K562 (cell line): ENCODE data around the gene PSMD14. TPM values are rescaled to one million over a fixed set of nuclear protein-coding genes. Genes with fewer than 3 reads are reported as not detected.

Source experiments
- ATAC-seq: fragments of 200-7000 bp; cut with Tn5 transposase; 3 replicates; pipeline ENCODE4 v1.9.1; 2020; ENCODE audit warnings: moderate library complexity
- BruUV-seq: library from RNA; stranded (reverse); fragments of 400-500 nt; replicated peaks from 2 replicates; lab custom pipeline; 2021; lab: Mats Ljungman, UMichigan
- CTCF ChIA-PET: fragments of 300-600 bp; formaldehyde crosslinking; extraction: SDS; loops from one replicate; lab custom pipeline; 2021; ENCODE audit warnings: low intra/inter-chr PET ratio; lab: Yijun Ruan, JAX
- POLR2A ChIA-PET: fragments of 300-600, 350-650 bp; sonication (Branson Sonifier 250); formaldehyde crosslinking; extraction: SDS; loops from one replicate; lab custom pipeline; 2021; ENCODE audit warnings: antibody characterized with exemption, inconsistent platforms; lab: Yijun Ruan, JAX
- DNase-seq, 4 experiments: peaks; one replicate each; pipeline versions ENCODE4 v3.0.0 to v3.0.0-alpha.2; 2011 to 2018; ENCODE audit warnings: low spot score in 3 of 4, mixed read lengths in 3 of 4; ENCODE audit errors: extremely low read depth in 1 of 4
- FAIRE-seq: peaks from 2 replicates; lab custom pipeline; 2011; peaks lifted over from hg19 to GRCh38; lab: Jason Lieb, UNC
- H2AFZ ChIP-seq: 2 replicates; pipeline ENCODE4 v1.6.0; 2011; ENCODE audit warnings: low read depth, low read length, control low read depth, inconsistent platforms
- H3K27ac ChIP-seq: fragments of 200-600 bp; 3 replicates; pipeline ENCODE4 v1.8.0; 2011; ENCODE audit warnings: low read depth, mild to moderate bottlenecking, control low read depth, inconsistent platforms, low read length, moderate library complexity, mixed read lengths; ENCODE audit errors: extremely low read depth
- H3K27me3 ChIP-seq, 2 experiments: fragments of 300-600 bp in 1 of 2; 2 replicates in 1 of 2; 3 replicates in 1 of 2; pipeline versions ENCODE4 v1.6.0 to v1.8.0; 2011; ENCODE audit warnings: inconsistent platforms in 2 of 2, low read length in 2 of 2, mild to moderate bottlenecking in 1 of 2, mixed read lengths in 1 of 2, moderate library complexity in 1 of 2; ENCODE audit not compliant: control insufficient read depth in 2 of 2, insufficient read depth in 2 of 2
- H3K36me3 ChIP-seq: fragments of 300-600 bp; 3 replicates; pipeline ENCODE4 v1.8.0; 2011; ENCODE audit warnings: mild to moderate bottlenecking, low read length, inconsistent platforms; ENCODE audit not compliant: control insufficient read depth, insufficient read depth
- H3K4me1 ChIP-seq, 2 experiments: fragments of 200-600 bp in 1 of 2; replicated peaks in 1 of 2; 2 replicates in 1 of 2; 3 replicates in 1 of 2; pipeline versions ENCODE4 v1.5.1 to v1.8.0; 2011; ENCODE audit warnings: inconsistent platforms in 2 of 2, low read length in 2 of 2, mild to moderate bottlenecking in 1 of 2, mixed read lengths in 1 of 2, moderate library complexity in 1 of 2; ENCODE audit not compliant: control insufficient read depth in 2 of 2, insufficient read depth in 2 of 2
- H3K4me2 ChIP-seq: 2 replicates; pipeline ENCODE4 v1.6.1; 2011; ENCODE audit warnings: low read length, control low read depth, inconsistent platforms, mixed read lengths; ENCODE audit not compliant: insufficient read depth
- H3K4me3 ChIP-seq: fragments of 200-600 bp; sonication (generic), shearing (Covaris generic); 2 replicates; pipeline ENCODE4 v1.5.1; 2016; ENCODE audit warnings: control low read depth, inconsistent platforms
- H3K79me2 ChIP-seq: fragments of 200-600 bp; 3 replicates; pipeline ENCODE4 v1.8.0; 2011; ENCODE audit warnings: low read length, inconsistent platforms; ENCODE audit not compliant: control insufficient read depth, insufficient read depth
- H3K9ac ChIP-seq, 2 experiments: 2 replicates each; pipeline versions ENCODE4 v1.6.0 to v1.6.1; 2011; ENCODE audit warnings: low read depth in 2 of 2, low read length in 2 of 2, control low read depth in 1 of 2, inconsistent platforms in 1 of 2, mild to moderate bottlenecking in 1 of 2, mixed read lengths in 1 of 2; ENCODE audit not compliant: insufficient read depth in 1 of 2
- H3K9me1 ChIP-seq: one replicate; pipeline ENCODE4 v1.6.0; 2011; ENCODE audit warnings: inconsistent platforms, mild to moderate bottlenecking, low read length, moderate library complexity; ENCODE audit not compliant: control insufficient read depth, insufficient read depth
- H3K9me3 ChIP-seq: replicated peaks from 2 replicates; pipeline ENCODE4 v1.5.1; 2011; ENCODE audit warnings: low read depth, low read length, inconsistent platforms; ENCODE audit not compliant: control insufficient read depth, insufficient read depth
- H4K20me1 ChIP-seq: replicated peaks from 2 replicates; pipeline ENCODE4 v1.6.1; 2011; ENCODE audit warnings: low read length, inconsistent platforms, mixed read lengths; ENCODE audit not compliant: control insufficient read depth, insufficient read depth
- DNMT1 ChIP-seq: fragments of 450-650 bp; IDR thresholded peaks from 2 replicates; pipeline ENCODE4 v1.6.1; 2016; ENCODE audit warnings: antibody characterized with exemption, mild to moderate bottlenecking
- GTF2B ChIP-seq: IDR thresholded peaks from 2 replicates; pipeline ENCODE4 v1.6.1; 2011; ENCODE audit not compliant: insufficient read length; ENCODE audit errors: extremely low read depth
- MLLT1 ChIP-seq, 2 experiments: fragments of 450-650 bp; IDR thresholded peaks; 2 replicates each; pipeline ENCODE4 v1.6.1; 2016
- NFYB ChIP-seq: IDR thresholded peaks from 2 replicates; pipeline ENCODE4 v1.6.1; 2011; ENCODE audit warnings: mild to moderate bottlenecking, moderate library complexity; ENCODE audit not compliant: insufficient read length; ENCODE audit errors: extremely low read depth
- NR1H2 ChIP-seq: sonication (generic); formaldehyde crosslinking; IDR thresholded peaks from 2 replicates; pipeline ENCODE4 v1.4.0; 2020; ENCODE audit warnings: mild to moderate bottlenecking, missing genetic modification reagents
- PHF20 ChIP-seq: fragments of 450-650 bp; IDR thresholded peaks from 2 replicates; pipeline ENCODE4 v1.6.1; 2018; ENCODE audit not compliant: partially characterized antibody
- THRAP3 ChIP-seq: fragments of 450-650 bp; IDR thresholded peaks from 2 replicates; pipeline ENCODE4 v1.6.1; 2016; ENCODE audit warnings: mild to moderate bottlenecking, inconsistent platforms, borderline replicate concordance
- TSC22D4 ChIP-seq: fragments of 450-650 bp; IDR thresholded peaks from 2 replicates; pipeline ENCODE4 v1.6.1; 2016; ENCODE audit warnings: missing genetic modification characterization, missing biosample characterization, control low read depth
- ZBTB2 ChIP-seq: fragments of 450-650 bp; IDR thresholded peaks from 2 replicates; pipeline ENCODE4 v1.6.1; 2016; ENCODE audit warnings: antibody characterized with exemption
- ZNF12 ChIP-seq: sonication (generic); formaldehyde crosslinking; IDR thresholded peaks from 2 replicates; pipeline ENCODE4 v1.4.0; 2020; ENCODE audit warnings: mild to moderate bottlenecking, missing genetic modification reagents
- ZNF274 ChIP-seq: IDR thresholded peaks from 2 replicates; pipeline ENCODE4 v1.6.1; 2011; ENCODE audit warnings: low read depth, mild to moderate bottlenecking, low read length, moderate library complexity, borderline replicate concordance
- ZNF316 ChIP-seq: fragments of 450-650 bp; IDR thresholded peaks from 2 replicates; pipeline ENCODE4 v1.6.1; 2016
- WGBS: fragments of 100-300 bp; shearing (Covaris generic); methylation state at CpG from one replicate; pipeline ENCODE4 v1.1.6; 2016; ENCODE audit warnings: low coverage, mixed read lengths; ENCODE audit not compliant: insufficient coverage; ENCODE audit errors: missing lambda C conversion rate; 5-methylcytosine and 5-hydroxymethylcytosine counted together
- in situ Hi-C: fragments of 300-500 bp; cut with MboI; formaldehyde crosslinking; loops from 4 replicates; pipeline ENCODE4 v1.15.0; 2018; ENCODE audit warnings: inconsistent platforms, mixed read lengths
- intact Hi-C: fragments of 100-400 bp; cut with micrococcal nuclease; formaldehyde crosslinking; loops from 2 replicates; pipeline ENCODE4 v1.14.2; 2022
- polyA plus RNA-seq, 8 experiments: library from polyadenylated mRNA; depleted of rRNA in 4 of 8; stranded (reverse) in 5 of 8; unstranded in 3 of 8; fragments of >200 nt; fragmentation: Nextera tagmentation in 2 of 8; fragmentation: Illumina TruSeq in 1 of 8; extraction: Ambion mirVana in 2 of 8; extraction: Trizol in 1 of 8; gene quantifications; 2 replicates each; pipeline versions ENCODE4 v1.2.1 to v1.2.3, GENCODE V29; 2011 to 2014; ENCODE audit warnings: inconsistent platforms in 1 of 8, missing spikeins in 1 of 8
- total RNA-seq, 7 experiments: library from RNA; depleted of rRNA in 6 of 7; stranded (reverse); fragments of >200 nt in 6 of 7; fragmentation: Illumina TruSeq in 2 of 7; extraction: Trizol in 2 of 7; gene quantifications; 2 replicates each; pipeline versions ENCODE4 v1.2.1 to v1.2.3, GENCODE V29; 2011 to 2021; ENCODE audit warnings: low replicate concordance in 1 of 7

The PSMD14 gene
- total and polyA plus RNA-seq, 9 of the 15 experiments (the other 6 are each of a cell fraction or from before 2014, with no cell fraction given) = 151 to 515 (median 228) TPM

GRCh38 chr2:161386228-161386824 is 78.1 kb downstream of the PSMD14 start:
- no peak for FAIRE-seq
- no peaks in the 10 kb centered on the region for H3K27me3 ChIP-seq
- H3K4me2 ChIP-seq = no peak overlapping the region
- ChIA-PET CTCF (no interaction called here), POLR2A (no interaction called here)
- 92% methylated on average over 2 of the region's 2 CpGs for WGBS
- no peaks in the 10 kb centered on the region for H3K9me1 ChIP-seq
- peaks cover 63% of the 10 kb centered on the region for H3K36me3 ChIP-seq
- TF ChIP-seq TSC22D4 (tag) (no peak), ZBTB2 (no peak), DNMT1 (no peak), NR1H2 (CRISPR knock-in tag) (no peak), MLLT1 (IDR thresholded peaks at IDR 0.05) (no peak), ZNF316 (no peak), ZNF12 (CRISPR knock-in tag) (no peak), NFYB (no peak), THRAP3 (no peak), PHF20 (no peak), GTF2B (no peak), ZNF274 (no peak)
- H3K4me1 ChIP-seq = no peaks in the 10 kb centered on the region
- no peaks in the 10 kb centered on the region for H3K9me3 ChIP-seq
- in situ Hi-C loops = no loop called here
- no peak overlapping the region for H3K27ac ChIP-seq
- H2AFZ ChIP-seq = no peak overlapping the region
- H4K20me1 ChIP-seq = no peaks in the 10 kb centered on the region
- intact Hi-C loops = no loop called here
- no peak overlapping the region for H3K9ac ChIP-seq
- BruUV-seq = no TSS peak
- H3K4me3 ChIP-seq = no peak overlapping the region
- ATAC-seq = no peak
- DNase-seq = no peak
- H3K79me2 ChIP-seq = no peaks in the 10 kb centered on the region; the same call in 2 of the 3 replicates
